PFSK-1 (cell line): ENCODE data around the gene FKBP8.

Experiments used
- POLR2AphosphoS5 ChIP-seq: IDR thresholded peaks from 2 replicates; pipeline ENCODE4 v1.6.1; 2012; ENCODE audit warnings: low read depth, mild to moderate bottlenecking, control low read depth, low read length, moderate library complexity
- TAF1 ChIP-seq: IDR thresholded peaks from 2 replicates; pipeline ENCODE4 v1.6.1; 2012; ENCODE audit warnings: low read length, control low read depth, borderline replicate concordance; ENCODE audit not compliant: insufficient read depth
- TF ChIP-seq, protein P1 (sequence below), 2 experiments: IDR thresholded peaks; 2 replicates each; pipeline versions ENCODE4 v1.6.1 to v1.8.0; 2011 to 2012; ENCODE audit warnings: low read depth in 2 of 2, low read length in 2 of 2, control low read depth in 1 of 2, inconsistent platforms in 1 of 2, mild to moderate bottlenecking in 1 of 2, moderate library complexity in 1 of 2; ENCODE audit not compliant: insufficient read depth in 1 of 2

DNA sequence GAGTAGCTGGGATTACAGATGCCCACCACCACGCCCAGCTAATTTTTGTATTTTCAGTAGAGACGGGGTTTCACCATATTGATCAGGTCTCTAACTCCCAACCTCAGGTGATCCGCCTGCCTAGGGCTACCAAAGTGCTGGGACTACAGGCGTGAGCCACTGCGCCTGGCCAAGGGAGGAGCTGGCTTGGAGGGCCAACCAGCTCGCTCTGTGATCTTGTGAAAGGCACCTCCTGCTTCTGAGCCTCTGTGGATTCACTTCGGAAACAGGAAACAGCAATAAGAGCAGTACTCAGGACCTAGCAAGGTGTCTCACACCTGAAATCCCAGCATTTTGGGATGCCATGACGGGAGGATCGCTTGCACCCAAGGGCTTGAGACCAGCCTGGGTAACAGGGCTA is 19.5 kb downstream of the FKBP8 start:
- TF ChIP-seq POLR2AphosphoS5, result no peak
- TF ChIP-seq TAF1, result no peak
- TF ChIP-seq, protein P1, sequence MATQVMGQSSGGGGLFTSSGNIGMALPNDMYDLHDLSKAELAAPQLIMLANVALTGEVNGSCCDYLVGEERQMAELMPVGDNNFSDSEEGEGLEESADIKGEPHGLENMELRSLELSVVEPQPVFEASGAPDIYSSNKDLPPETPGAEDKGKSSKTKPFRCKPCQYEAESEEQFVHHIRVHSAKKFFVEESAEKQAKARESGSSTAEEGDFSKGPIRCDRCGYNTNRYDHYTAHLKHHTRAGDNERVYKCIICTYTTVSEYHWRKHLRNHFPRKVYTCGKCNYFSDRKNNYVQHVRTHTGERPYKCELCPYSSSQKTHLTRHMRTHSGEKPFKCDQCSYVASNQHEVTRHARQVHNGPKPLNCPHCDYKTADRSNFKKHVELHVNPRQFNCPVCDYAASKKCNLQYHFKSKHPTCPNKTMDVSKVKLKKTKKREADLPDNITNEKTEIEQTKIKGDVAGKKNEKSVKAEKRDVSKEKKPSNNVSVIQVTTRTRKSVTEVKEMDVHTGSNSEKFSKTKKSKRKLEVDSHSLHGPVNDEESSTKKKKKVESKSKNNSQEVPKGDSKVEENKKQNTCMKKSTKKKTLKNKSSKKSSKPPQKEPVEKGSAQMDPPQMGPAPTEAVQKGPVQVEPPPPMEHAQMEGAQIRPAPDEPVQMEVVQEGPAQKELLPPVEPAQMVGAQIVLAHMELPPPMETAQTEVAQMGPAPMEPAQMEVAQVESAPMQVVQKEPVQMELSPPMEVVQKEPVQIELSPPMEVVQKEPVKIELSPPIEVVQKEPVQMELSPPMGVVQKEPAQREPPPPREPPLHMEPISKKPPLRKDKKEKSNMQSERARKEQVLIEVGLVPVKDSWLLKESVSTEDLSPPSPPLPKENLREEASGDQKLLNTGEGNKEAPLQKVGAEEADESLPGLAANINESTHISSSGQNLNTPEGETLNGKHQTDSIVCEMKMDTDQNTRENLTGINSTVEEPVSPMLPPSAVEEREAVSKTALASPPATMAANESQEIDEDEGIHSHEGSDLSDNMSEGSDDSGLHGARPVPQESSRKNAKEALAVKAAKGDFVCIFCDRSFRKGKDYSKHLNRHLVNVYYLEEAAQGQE (IDR thresholded peaks at IDR 0.05; ENCODE audit: insufficient read depth in 1 of 2, low read depth in 2 of 2, low read length in 2 of 2), result no peak
